Brain pericyte (primary cell): ENCODE data around the gene RABGEF1.
A peak's percentile ranks its signal among the peaks of the same experiment; 100 is the strongest.
"Not testable (repeated sequence)": the region's sequence is repeated elsewhere in the genome, so short reads cannot be mapped to it uniquely, and the experiment has no call there.

Source experiments
- DNase-seq: peaks from one replicate; pipeline ENCODE4 v3.0.0-alpha.2; 2012; ENCODE audit warnings: low read depth, low spot score

The RABGEF1 gene

GRCh38 chr7:66740302-66740979, at the start of gene RABGEF1:
Gene RABGEF1 (plus strand): TSS chr7:66740733. CDS start chr7:66771900, 31,167 bp downstream.
- peak; percentile 86 for DNase-seq

DNA sequence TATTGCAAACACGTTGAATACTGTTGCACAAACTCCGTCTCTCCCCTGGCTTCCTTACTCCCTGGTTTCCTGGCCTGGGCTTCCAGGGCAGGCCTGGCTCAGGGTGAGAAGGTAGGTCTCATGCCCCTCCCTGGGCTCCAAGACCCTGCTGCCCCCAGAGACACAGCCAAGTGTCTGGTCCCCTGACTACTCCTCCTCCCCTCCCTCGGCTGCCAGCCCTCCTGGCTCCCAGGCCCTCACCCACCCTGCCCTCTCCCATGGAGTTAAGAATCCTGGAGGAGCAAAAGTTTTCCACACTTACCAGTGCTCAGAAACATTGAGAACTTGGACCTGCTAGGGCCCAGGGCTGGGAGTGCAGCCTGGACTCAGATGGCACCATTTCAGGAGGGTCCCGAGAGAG, 47.2 kb upstream of the RABGEF1 start:
- no peak for DNase-seq

- no peak for DNase-seq
Measured at GRCh38 chr7:66694286-66694685, 46.2 kb upstream of the RABGEF1 start.

DNA sequence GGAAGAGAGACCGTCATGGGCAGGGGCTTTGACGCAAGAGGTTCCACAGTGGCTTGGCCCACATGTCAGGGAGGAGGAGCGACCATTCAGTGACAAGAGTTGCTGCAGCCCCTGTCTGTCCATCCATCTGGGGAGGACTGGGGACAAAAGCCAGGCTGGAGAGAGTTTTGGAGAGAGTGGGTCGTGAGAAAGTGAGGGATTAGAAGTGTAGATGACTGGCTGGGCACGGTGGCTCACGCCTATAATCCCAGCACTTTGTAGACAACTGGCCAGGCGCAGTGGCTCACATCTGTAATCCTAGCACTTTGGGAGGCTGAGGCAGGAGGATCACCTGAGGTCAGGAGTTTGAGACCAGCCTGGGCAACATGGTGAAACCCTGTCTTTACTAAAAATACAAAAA, 45.1 kb upstream of the RABGEF1 start:
- DNase-seq = not testable (repeated sequence)

GRCh38 chr7:66696134-66696533, 44.4 kb upstream of the RABGEF1 start:
- not testable (repeated sequence) for DNase-seq

GRCh38 chr7:66696774-66697191, 43.8 kb upstream of the RABGEF1 start:
- DNase-seq = no peak

DNA sequence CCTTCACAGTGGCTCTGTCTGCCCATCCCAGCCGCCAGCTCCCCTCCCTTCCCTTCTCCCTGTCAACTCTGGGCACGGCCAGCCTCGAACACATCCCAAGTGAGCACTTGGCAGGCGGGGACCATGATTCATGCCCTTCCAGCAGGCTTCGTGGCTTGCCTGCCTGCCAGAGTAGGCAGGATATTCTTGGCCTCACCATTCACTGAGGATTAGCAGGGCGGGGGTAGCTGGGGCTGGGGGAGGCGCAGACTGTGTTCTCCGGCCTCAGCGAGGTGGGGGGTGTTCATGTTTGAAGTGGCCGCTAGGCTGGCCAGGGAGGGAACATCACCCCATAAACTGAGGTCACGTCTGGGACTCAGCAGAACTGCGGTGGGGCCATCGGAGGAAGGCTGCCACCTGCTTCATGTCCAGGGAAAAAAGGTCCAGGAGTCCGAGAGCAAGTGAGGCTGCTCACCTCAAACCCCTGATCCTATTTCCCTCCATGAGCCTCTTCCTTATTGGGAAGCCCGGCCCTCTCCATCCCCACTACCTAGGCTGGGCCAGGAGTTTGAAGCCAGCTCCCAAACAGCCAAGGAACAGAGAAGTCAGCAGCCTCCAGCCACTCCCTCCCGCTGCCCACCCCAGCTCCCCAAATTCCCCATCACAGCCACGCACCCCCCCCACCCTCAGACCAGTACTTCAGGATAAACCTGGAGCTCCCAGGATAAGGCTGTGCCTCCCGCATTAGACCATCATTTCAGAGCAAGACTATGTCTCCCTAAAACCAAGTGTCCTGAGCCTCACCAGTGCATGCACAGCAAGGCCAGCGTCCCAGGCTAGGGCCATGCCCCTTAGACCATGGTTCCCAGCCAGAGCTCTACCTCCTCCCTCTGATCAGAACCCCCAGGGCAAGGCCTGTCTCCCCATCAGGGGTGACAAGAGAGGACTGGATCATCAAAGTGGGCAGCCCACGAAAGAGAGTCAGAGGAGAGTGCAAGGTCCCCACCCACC, 42.8 kb upstream of the RABGEF1 start:
- no peak for DNase-seq

DNA sequence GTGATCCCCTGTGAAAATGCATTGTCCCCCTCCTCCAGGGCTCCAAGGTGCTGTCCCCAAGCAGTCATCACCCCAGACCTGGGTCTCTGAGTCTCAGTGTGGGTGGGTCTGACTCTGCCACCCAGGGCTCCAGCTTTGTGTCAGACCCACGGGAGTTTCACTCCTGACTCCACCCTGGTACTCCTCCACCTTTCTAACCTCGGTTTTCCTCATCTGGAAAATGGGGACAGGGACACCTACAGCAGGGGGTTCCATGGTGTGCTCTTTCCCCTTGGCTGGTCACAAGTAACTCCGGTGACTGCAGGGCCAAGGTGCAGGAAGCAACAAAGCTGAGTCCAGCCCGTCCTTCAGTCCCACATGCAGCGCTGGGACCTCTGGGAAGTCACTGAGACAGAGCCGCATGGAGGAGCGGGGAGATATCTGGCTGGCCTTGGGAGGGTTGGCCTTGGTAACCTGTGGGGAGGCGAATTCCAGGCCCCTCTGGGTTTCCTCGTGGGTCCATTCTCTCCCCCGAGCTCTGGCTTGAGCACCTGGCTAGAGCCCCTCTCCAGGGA, 41.8 kb upstream of the RABGEF1 start:
- DNase-seq = no peak

- DNase-seq = no peak
Measured at GRCh38 chr7:66699998-66700397, 40.5 kb upstream of the RABGEF1 start.

GRCh38 chr7:66700633-66701131, 39.9 kb upstream of the RABGEF1 start:
- DNase-seq = no peak

DNA sequence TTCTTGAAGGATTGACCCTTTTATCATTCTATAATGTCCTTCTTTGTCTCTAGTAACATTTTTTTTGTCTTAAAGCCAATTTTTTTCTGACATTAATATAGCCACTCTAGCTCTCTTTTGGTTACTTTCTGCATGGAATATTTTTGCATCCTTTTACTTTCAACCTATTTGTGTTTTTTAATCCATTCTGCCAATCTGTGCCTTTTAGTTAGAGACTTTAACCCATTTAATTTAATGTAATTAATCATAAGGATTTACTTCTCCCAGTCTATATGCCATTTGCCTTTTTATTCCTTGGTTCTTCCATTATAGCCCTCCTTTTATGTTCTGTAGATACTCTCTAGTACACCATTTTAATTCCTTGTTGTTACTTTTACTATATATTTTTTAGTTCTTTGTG, 32.7 kb upstream of the RABGEF1 start:
- DNase-seq = no peak

- DNase-seq = not testable (repeated sequence)
Measured at GRCh38 chr7:66710752-66711151, 29.8 kb upstream of the RABGEF1 start.

- no peak for DNase-seq
Measured at GRCh38 chr7:66713687-66714086, 26.8 kb upstream of the RABGEF1 start.

DNA sequence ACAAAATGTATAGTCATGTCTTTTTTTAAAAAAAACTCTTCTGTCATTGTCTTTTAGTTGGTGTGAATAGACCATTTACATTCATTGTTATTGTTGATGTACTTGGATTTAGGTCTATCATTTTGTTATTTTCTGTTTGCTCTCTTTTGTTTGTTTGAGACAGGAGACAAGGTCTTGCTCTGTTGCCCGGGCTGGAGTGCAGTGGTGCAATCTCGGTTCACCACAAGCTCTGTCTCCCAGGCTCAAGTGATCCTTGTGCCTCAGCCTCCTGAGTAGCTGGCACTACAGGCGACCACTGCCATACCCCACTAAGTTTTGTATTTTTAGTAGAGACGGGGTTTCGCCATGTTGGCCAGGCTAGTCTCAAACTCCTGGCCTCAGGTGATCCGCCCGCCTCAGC, 23.9 kb upstream of the RABGEF1 start:
- not testable (repeated sequence) for DNase-seq

DNA sequence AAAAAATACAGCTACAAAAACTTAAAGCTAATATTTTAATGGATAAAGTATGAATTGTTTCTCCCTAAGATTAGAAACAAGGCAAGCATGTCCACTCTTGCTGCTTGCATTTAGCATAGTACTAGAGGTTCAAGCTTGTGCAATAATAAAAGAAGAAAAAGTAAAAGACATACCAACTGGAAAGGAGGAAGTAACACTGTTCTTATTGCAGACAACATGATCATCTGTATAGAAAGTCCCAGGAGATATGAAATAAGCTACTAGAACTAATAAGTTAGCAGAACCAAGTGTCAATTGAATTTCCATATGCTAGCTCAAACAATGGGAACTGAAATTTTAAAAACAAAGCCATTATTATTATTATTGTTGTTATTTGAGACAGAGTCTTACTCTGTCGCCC, 20.0 kb upstream of the RABGEF1 start:
- no peak for DNase-seq

DNA sequence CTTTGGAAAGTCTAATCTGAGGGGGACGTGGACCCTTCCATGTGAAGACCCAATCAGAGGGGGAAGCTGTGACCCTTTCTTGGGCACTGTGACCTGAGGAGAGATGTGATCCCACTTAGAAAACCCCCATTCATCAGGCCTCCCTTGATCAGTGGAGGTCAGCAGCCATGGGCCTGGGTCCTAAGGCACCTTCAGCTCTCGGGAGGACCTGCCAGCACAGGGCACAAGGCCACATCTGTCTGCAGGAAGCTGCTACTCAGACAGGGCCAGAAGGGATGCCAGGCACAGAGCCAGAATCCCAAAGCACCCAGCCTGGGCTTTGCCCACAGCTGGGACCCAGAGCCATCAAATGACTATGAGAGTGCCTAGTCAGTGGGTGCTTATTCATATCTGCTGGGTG, 14.7 kb upstream of the RABGEF1 start:
- DNase-seq = no peak

DNA sequence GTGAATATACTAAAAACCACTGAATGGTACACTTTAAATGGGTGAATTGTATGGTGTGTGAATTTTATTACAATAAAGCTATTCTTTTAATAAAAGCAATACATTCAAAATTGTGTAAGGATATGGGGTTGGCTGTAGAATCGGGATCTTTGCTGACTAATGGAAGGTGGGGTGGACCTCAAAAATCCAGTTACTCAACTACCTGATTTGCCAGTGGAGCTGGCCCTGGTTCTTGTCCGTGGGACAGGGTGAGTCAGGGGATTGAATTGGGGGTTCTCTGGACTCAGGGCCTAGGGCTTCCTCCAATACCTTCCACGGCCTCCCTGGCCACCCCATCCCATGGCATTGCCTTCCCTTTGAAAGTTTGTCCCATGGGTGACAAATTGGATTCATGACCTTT, 13.5 kb upstream of the RABGEF1 start:
- DNase-seq = no peak

- no peak for DNase-seq
Measured at GRCh38 chr7:66728571-66728970, 12.0 kb upstream of the RABGEF1 start.

DNA sequence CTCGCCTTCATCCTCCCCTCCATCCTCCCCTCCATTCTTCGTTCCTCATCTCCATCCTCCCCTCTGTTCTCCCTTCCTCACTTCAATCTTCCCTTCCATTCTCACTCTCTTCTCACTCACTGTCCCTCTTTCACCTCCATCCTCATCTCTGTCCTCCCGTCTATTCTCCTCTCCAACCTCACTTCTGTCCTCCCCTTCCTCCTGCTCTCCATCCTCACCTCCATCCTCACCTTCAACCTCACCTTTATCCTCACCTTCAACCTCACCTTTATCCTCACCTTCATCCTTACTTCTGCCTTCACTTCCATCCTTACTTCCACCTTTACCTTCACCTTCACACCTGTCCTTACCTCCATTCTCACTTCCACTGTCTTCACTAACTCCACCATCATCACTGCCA, 11.3 kb upstream of the RABGEF1 start:
- DNase-seq = no peak

DNA sequence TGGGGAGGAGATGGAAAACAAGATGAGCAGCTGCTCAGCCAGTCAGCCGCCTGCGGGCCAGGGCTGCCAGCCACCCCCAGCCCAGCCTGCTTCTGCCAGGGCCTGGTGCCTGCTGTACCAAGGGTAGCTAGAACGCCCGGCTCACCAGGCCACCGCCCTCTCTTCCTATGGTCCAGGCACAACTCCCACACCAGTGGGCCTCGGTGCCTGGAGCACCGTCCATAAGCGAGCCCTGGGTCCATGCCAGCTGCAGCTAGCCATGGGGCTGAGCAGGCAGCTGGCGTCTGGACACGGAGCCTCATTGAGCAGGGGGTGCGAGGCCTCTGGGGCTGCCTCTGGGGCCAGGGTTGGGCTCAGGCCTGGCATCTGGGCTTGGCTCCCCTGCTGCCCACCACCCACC, 8.5 kb upstream of the RABGEF1 start:
- DNase-seq = no peak

- no peak for DNase-seq
Measured at GRCh38 chr7:66732439-66732838, 8.1 kb upstream of the RABGEF1 start.

GRCh38 chr7:66734006-66734405, 6.5 kb upstream of the RABGEF1 start:
- DNase-seq = no peak
